HG03469 (cell line): ENCODE measurements around the gene CFAP46.

Experiments
- ATAC-seq: cut with Tn5 transposase; IDR thresholded peaks from one replicate; pipeline ENCODE4 v1.9.1; 2021; ENCODE audit warnings: mild to moderate bottlenecking, moderate library complexity, moderate number of reproducible peaks; ENCODE audit not compliant: unreplicated experiment

The CFAP46 gene

DNA sequence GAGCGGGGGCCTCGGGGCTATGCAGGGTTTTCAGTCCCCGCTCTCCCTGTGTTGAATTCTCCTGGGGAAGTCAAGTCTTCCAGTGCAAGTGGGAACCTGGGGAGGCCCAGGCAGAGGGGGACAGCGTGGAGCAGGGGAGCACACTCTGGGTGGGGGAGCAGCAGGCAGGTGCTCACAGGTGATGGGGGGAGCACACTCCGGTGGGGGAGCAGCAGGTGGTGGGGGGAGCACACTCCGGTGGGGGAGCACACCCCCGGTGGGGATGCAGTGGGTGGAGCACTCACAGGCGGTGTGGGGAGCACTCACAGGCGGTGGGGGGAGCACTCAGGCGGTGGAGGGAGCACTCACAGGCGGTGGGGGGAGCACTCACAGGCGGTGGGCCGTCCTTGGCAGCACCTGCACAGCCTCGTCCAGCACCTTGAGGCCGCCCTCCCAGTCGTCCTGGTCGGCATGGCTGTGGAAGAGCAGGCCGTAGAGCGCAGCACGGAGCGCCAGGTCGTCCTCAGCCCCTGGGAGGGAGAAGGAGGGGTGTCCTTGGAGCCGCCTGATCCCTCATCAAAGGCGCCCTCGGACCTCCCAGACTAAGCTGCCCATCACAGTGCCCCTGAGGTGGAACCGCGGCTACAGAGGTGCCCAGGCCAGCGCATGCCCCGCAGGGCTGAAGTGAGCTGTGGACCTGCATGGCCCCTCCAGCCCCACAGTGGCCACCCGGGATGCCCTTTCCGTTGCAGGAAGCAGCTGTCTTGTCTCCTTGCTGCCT, 56.7 kb downstream of the CFAP46 start:
- ATAC-seq = no peak

DNA sequence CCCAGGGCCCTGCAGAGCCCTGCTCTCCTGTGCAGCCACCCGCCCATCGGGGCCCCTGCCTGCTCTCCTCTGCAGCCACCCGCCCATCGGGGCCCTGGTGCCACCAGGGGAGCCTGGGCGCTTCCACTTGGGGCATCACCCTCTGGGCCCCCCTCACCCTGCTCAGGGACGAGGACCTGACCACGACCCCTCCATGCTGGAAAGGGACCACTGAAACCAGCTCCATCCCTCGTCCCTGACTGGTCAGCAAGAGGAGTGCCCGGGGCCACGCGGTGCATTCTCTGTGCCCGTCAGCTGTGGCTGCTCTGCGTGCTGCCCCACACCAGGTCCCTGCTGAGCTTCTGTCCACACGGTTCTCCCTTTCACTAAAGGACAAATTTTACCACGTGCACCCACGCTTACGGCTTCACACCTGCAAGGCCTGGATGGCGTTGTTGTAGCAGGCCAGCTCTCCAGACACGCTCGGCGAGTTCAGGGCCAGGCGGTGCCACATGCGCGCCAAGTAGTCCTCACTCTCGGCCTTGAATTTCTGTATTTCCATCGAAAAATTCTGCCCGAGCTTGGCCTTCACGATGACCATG, 57.6 kb downstream of the CFAP46 start:
- no peak for ATAC-seq

DNA sequence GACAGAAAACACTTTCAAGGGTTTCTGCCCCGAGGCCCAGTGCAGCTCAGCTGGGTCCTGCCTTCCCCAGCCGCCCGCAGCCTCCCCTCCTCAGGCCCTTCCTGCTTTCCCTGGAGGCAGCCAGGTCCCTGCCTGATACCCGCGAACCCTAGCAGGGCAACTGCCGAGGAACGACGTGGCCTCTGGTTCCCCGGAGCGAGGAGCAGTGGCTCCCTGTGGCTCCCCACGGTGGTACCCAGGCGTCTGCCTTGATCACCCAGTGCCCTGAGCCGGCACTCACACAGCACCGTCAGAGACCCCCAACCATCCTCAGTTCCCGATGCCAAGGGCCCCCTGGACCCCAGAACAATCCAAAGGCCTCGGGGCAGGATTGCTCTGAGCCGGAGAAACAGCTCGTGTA, 58.3 kb downstream of the CFAP46 start:
- ATAC-seq = no peak

DNA sequence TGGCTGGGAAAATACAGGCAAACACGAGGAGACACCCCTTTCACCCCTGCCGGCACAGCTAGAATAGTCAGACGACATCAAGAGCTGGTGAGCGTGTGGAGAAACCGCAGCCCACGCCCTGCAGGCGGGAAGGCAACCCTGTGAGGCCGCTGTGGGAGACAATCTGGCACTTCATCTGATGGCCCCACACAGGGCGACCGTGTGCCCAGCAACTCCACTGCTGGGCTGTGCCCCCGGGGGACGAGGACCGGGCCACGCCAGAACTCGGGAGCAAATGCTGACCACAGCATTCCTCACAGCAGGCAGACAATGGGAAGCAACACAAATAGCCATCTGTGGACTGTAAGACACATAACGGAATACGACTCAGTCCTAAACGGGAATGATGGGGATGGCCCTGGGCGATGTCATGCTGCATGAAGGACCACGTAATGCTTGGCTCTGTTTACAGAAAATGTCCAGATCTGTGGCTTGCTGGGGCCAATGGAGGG, 58.9 kb downstream of the CFAP46 start:
- ATAC-seq = no peak

DNA sequence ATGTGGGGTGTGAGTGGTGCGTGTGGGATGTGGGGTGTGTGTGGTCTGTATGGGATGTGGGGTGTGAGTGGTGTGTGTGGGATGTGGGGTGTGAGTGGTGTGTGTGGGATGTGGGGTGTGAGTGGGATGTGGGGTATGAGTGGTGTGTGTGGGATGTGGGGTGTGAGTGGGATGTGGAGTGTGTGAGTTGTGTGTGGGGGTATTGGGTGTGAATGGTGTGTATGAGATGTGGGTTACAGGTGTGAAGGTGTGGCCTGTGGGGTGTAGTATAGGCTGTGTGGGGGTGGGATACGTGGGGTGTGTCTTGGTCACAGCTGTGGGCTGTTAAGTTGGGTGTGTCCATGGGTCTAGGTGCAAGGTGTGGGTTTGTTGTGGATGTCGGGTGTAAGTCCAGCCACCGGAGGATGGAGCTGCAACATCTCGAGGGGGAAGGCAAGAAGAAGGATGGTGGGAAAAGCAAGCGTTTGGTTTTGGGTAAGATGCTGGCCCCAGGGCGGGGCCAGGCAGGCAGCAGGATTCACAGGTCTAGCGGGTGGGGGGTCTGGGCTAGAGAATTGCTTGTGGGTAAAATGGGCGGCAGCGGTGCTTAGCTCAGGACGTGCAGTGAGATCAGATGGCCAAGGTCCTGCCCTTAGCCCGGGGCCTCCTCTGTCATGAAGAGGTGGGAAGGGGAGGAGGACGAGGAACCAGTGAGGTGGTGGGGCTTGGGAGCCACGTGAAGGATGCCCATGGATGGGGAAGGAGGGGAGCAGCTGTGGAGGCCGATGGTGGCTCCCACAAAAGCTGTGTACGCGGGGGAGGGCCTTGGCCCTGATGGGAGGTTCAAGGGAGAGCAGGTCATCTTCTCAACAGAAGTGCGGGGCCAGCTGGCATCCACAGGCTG, 60.1 kb downstream of the CFAP46 start:
- no peak for ATAC-seq

DNA sequence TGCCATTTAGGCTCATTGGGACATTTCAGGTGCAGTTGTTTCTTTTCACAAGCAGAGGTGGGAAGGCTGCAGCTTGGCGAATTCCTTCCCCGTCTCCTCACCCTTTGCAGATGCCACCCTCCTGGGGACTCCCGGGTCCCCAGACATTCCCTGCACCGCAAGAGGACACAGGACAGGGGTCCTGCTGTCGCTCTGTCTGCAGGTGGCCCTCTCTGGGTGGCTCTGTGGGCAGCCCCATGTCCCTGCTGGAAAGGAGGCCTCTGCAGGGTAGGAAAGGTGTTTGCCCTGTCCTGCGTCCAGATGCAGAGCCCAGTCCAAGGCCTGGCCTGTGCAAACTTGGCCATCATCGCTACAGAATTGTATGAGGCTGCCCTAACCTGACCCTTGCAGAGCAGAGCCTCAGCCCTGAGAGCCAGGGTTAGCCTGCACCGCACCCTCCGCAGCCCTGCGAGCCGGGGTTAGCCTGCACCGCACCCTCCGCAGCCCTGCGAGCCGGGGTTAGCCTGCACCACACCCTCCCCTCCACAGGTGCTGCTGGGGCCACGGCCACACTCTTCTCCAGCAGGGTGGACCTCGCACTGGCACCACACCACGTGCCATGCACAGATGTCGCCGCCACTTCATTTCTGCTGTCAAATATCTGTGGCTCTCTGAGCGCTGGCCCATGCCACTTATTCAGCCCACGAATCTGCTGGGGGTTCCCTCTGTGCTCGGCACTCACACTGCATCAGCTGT, 61.0 kb downstream of the CFAP46 start:
- no peak for ATAC-seq

DNA sequence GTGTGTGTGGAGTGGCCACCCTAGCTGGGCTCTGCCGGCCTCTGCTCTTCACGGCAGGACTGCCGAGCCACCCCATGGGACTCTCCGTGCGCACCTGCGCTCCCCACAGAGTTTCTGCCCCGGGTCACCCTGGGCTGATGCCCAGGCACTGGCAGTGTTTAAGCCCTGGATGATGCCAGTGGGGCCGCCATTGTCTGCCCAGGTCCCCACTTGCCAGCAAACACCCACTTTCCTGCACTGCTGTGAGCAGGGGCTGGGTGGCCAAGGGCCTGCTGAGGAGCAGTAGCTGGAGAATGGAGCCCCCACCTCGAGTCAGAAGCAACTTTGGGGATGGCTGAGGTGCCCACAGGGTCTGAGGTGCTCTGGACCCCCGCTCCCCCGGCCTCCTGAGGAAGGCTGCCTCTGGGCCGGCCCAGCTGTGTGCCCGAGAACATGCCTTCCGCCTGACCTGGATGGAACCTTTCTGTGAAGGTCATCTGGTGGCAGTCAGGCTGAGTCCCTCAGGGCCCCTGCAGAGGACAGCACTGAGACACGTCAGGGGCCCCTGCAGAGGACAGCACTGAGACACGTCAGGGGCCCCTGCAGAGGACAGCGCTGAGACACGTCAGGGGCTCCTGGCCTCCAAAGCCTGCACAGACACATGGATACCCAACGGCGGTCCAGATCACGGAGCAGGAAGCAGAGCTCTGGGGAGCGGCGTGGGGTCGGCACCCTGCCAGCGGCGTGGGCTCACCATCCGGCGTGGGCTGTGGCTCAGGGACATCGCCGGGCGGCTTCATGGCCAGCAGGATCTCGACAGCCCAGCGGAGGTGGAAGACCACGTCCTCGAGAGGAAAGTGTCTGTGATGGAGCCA, 62.0 kb downstream of the CFAP46 start:
- no peak for ATAC-seq

DNA sequence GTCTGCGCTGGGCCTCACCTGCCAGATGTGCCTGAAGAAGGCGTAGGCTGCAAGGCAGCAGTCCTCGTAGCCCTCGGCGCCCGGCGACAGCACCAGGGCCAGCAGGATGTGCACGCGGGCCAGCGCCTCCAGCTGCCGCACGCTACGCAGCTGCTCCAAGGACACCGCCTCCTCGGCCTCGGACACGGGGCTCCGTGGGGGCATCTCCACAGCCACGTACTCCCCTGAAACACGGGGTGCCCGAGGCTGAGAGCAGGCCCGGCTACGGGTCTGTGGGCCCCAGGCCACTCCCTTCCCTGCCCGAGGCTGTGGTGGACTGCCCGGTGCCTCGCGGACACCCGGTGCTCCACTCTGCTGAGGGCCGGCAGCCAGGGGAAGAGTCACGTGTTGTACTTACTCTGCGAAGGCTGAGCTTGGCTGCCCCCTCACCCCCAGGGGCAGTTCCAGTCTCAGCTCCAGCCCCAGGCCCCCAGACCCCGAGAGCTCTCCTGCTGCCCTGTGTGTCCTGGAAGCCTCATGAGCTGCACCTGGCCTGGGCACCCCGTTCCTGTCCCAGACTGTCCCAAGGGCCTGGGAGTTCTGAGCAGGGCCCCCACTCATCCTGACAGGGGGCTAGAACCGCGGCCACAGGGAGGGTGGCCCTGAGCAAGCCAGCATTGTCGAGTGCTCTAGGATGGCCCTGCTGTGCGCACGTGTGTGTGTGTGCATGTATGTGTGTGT, 62.8 kb downstream of the CFAP46 start:
- ATAC-seq = no peak

DNA sequence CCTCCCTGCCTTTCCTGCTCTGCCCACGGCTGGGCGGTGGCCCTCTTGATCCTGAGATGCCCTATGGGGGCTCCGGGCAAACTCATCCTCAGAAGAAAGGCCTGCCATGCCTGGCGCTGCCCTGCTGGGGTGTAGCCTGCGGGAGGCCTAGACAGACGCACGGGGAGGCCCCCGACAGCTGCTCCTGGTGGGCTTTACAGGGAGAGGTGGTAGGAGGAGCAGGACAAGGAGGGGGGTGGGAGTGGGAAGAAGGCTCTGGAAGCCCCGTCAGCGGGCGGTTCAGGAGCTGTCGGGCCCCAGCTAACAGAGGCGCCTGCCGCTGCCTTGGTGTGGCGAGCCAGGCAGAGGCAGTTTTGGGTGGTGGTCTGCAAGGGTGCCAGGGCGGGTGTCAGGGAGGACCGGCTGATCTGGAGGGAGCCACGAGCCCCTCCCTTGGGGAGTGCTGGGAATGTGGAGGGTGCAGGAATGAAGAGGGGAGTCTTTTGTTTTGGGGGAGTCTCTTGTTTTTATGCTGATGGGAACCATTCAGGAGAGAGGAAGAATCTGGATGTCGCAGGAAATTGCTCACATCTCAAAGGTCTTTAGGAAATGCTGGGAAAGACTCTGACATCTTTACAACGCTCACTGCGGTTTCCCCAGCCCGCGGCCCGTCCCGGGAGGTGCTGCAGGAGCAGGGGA, 63.5 kb downstream of the CFAP46 start:
- ATAC-seq = no peak

DNA sequence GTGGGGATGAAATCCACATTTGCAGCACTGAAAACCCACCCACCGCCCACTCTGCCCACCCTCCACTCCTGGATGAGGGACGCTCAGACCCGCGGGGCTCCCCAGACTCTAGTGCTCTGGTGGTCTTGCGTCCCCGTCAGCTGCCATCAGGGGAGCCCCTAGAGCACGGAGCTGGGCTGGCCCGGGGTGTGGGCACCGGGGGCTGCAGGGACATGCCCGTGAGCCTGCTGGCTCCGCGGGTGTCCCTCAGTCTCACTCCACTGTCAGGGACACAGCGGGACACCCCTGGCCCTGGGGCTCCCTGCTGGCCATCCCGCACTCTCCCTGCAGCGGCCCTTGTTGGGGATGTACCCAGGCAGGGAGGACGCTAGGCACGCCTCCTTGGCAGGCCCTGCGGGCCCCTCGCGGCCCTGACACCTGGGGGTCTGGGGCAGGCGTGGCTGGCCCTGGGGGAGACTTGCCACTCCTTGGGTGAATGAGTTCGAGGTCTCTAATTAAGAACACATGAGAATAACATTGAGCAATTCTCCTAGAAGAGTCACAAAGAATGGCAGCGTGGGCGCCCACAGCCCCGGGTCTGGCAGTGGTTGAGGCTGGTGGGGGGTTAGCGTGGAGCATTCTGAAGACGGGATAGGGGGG, 64.2 kb downstream of the CFAP46 start:
- ATAC-seq = no peak

DNA sequence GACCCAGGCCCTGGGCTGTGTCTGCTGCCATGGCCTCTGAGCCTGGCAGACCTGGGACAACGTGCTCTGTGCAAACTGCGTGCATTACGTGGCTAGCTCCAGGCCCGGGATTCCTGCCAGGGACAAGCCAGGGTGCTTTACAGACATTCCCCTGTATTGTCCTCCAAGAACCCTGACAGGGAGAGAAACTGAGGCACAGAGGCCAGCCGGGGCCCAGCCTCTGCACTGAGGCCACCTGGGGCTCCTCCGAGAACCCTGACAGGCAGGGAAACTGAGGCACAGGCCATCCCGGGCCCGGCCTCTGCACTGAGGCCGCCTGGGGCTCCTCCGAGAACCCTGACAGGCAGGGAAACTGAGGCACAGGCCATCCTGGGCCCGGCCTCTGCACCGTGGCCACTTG, 64.9 kb downstream of the CFAP46 start:
- no peak for ATAC-seq

DNA sequence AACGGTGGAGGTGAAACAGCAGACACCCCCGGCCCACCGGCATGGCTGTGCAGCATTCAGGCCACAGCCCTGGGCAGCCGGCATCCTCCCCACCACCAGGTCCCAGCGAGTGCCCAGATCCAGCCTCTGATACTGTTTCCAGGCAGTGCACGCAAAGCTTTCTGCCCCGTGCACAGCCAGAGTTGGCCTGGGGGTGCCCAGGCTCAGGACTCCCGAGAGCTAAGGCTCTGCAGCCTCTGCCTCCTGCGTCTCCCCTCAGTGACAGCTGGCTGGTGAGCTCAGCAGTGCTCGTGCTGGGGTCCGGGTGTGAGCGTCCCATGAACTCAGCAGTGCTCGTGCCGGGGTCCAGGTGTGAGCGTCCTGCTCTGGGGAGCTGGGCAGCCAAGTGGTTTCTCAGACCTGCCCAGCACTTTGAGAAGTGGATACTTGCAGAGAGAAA, 65.4 kb downstream of the CFAP46 start:
- no peak for ATAC-seq

DNA sequence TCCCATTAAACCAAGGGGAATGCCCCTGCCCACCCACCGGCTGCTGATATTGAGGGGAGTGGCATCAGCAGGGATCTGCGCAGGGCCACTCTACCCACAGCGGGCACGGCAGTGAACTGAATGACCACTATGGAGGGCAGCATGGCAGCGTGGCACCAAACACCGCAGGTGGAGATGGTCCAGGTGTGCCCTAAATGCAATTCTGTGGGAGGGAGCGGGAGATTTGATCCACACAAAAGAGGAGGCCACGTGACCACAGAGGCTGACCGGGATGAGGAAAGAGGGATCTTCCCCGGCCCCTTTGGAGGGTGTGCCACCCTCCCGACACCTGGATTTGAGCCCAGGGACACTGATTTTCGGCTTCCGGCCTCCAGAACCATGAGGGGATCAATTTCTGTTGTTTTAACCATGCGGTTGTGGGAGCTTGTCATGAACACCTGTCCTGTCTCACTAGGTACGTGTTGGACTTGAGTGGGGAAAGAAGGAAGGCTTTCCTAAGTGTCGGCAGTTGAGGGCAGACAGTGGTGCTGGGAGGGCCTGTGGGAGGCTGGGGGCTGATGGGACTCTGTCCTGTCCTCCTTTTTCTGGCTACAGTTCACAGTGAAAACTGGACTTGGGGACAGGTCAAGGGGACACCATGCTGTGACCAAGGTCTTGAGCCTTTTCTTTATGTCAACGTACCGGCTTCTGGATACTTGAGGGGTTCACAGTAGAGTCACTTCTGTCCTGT, 66.1 kb downstream of the CFAP46 start:
- no peak for ATAC-seq

DNA sequence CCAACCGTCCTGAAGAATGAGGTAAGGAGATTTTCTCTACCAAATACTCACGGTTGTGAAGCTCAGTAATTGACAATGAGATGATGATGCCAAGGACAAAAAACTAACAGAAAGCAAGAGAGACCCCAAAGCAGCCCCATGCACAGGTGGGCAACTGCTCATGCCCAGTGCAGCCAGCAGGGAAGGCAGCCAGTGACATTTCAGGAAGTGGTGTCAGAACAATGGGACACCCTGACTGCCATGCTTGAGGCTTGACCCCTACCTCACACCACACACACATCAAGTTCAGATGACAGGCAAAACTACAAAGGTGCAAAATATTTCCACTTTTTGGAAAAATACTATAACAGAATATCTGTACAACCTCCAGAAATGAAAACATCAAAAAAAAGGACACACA, 66.9 kb downstream of the CFAP46 start:
- no peak for ATAC-seq

DNA sequence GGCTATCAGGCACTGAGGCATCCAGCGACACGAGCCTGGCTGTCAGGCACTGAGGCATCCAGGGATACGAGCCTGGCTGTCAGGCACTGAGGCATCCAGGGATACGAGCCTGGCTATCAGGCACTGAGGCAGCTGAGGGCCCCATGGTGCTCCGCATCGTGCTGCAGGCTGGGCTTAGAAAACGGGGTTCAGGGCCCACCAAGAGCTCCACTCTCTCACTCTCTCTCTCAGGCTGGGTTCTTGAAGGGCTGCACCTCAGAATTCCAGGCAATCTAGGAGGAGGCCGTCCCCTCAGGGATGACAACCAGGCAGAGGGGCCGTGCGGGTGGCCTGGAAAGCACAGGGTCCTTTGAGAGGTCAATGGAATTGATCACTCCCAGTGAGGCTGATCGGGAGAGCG, 69.0 kb downstream of the CFAP46 start:
- ATAC-seq = no peak

DNA sequence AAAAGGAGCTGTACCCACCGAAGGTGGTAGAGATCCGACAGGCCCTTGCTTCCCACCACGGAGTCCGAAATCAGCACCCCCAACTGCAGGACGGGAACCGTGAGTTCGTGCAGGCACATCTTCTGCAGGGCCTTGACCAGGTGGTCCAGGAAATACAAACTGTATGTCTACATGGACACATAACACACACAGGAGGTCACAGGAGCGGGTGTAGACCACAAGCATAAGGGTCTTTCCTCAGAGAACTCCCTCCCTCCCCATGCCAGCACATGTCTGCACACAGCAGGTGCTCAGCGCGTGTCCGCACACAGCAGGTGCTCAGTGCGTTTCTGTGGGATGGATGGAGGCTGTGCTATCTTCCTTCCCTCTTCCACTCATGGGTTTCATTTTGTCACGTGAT, 69.7 kb downstream of the CFAP46 start:
- no peak for ATAC-seq

DNA sequence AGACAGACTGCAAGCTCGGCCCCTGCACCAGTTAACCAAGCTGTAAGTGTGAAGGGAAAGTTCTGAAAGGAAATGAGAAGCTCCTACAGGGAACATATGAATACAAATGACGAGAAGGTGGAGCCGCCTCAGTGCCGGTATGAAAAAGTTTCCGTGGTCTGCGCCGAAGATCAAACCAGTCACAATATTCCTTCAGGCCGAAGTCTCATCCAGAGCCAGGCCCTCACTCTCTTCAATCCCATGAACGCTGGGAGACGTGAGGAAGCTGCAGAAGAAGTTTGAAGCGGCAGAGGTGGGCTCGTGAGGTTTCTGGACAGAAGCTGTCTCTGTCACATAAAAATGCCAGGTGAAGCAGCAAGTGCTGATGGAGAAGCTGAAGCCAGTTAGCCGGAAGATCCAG, 71.9 kb downstream of the CFAP46 start:
- ATAC-seq = no peak

DNA sequence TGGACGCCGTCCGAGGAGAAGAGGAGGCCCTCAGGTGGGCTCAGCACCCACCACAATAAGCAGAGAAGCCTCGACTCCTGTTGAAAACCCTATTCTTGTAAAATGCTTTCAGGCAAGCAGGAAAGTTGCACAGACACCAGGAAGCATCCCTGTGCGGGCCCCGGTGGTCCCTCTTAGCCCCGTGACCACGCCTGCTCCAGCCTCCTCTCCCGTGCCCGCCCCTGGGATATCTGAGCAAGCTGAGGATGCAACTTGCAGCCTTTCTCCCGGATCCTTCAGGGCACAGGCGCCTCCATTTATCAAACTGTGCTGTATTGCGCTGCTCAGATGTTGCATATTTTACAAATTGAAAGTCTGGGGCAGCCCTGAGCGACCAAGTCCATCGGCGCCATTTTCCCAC, 72.7 kb downstream of the CFAP46 start:
- no peak for ATAC-seq
